Right lobe of liver (tissue), 4 donors: ENCODE data around the gene PPM1N.

Source experiments
- POLR2A ChIP-seq: fragments of 450-650 bp; IDR thresholded peaks from one replicate; pipeline ENCODE4 v1.6.1; 2017; ENCODE audit warnings: antibody characterized with exemption, mild to moderate bottlenecking
- TF ChIP-seq, protein P1 (sequence below), 4 donors: fragments of 200-600 bp in 3 of 4; fragments of 450-650 bp in 1 of 4; IDR thresholded peaks; one replicate each; pipeline versions ENCODE4 v1.5.1 to v1.8.0; 2016 to 2022; ENCODE audit warnings: antibody characterized with exemption in 4 of 4, mild to moderate bottlenecking in 2 of 4
- donor health status: DM: no; HTN: no; CAD: no.
- donor health status: DM: no; HTN: no; CAD: no.
- donor health status: DM: no; HTN: yes; CAD: no.

DNA sequence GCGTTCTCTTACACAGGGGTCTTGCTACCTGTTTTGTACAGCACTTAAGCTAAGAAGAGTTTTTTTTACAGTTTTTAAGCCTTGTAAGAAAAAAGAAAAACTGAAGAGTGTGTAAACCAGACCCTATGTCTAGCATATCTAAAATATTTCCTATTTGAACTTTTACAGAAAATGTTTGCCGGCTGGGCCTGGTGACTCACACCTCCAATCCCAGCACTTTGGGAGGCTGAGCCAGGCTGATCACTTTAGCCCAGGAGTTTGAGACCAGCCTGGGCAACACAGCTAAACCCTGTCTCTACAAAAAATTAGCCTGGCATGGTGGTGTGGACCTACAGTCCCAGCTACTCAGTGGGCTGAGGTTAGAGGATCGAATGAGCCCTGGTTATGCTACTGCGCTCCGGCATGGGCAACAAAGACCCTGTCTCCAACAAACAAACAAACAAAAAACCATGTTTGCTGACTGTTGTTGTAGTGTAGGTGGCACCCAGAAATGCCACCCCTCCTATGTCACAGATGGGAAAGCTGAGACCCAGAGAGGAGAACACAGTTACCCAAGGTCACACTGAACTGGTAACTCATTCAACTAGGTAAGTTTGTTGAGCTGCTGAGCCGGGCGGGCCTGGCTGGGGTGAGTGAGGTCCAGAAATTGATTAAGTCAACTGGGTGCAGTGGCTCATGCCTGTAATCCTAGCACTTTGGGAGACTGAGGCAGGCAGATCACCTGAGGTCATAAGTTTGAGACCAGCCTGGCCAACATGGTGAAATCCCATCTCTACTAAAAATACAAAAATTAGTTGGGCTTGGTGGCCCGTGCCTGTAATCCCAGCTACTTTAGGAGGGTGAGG lies 7.1 kb downstream of the PPM1N start:
- TF ChIP-seq POLR2A = no peak
- TF ChIP-seq, protein P1, sequence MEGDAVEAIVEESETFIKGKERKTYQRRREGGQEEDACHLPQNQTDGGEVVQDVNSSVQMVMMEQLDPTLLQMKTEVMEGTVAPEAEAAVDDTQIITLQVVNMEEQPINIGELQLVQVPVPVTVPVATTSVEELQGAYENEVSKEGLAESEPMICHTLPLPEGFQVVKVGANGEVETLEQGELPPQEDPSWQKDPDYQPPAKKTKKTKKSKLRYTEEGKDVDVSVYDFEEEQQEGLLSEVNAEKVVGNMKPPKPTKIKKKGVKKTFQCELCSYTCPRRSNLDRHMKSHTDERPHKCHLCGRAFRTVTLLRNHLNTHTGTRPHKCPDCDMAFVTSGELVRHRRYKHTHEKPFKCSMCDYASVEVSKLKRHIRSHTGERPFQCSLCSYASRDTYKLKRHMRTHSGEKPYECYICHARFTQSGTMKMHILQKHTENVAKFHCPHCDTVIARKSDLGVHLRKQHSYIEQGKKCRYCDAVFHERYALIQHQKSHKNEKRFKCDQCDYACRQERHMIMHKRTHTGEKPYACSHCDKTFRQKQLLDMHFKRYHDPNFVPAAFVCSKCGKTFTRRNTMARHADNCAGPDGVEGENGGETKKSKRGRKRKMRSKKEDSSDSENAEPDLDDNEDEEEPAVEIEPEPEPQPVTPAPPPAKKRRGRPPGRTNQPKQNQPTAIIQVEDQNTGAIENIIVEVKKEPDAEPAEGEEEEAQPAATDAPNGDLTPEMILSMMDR (IDR thresholded peaks at IDR 0.05) = no peak
